Endothelial cell of umbilical vein (primary cell): ENCODE data around the gene PSMD5. TPM values are rescaled to one million over a fixed set of nuclear protein-coding genes. Genes with fewer than 3 reads are reported as not detected.

Experiments used
- BruUV-seq: library from RNA; stranded (reverse); fragments of 400-500 nt; replicated peaks from 2 replicates; lab custom pipeline; 2021; lab: Mats Ljungman, UMichigan
- CTCF ChIA-PET: fragments of 300-600, 350-600 bp; sonication (Branson Sonifier 250); formaldehyde crosslinking; loops from one replicate; lab custom pipeline; 2021; ENCODE audit warnings: antibody characterized with exemption, inconsistent platforms; lab: Charles Lee
- POLR2A ChIA-PET: fragments of 300-600, 350-600 bp; sonication (Branson Sonifier 250); formaldehyde crosslinking; loops from one replicate; lab custom pipeline; 2021; ENCODE audit warnings: antibody characterized with exemption, inconsistent platforms; lab: Charles Lee
- DNase-seq: peaks from one replicate; pipeline ENCODE4 v3.0.0-alpha.2; 2011; ENCODE audit warnings: low read depth, low spot score
- FAIRE-seq: peaks from 2 replicates; lab custom pipeline; 2011; peaks lifted over from hg19 to GRCh38; lab: Jason Lieb, UNC
- H2AFZ ChIP-seq: 2 replicates; pipeline ENCODE4 v1.6.0; 2012; ENCODE audit warnings: low read depth, low read length, control low read depth, inconsistent platforms
- H3K27ac ChIP-seq: 2 replicates; pipeline ENCODE4 v1.5.1; 2011; ENCODE audit warnings: low read depth, mild to moderate bottlenecking, control low read depth, low read length, moderate library complexity; ENCODE audit not compliant: insufficient read depth
- H3K27me3 ChIP-seq, 2 experiments: 2 replicates each; pipeline versions ENCODE4 v1.6.0 to v1.6.1; 2011; ENCODE audit warnings: low read length in 2 of 2, mixed read lengths in 1 of 2; ENCODE audit not compliant: control insufficient read depth in 2 of 2, insufficient read depth in 2 of 2
- H3K36me3 ChIP-seq, 2 experiments: 2 replicates in 1 of 2; 3 replicates in 1 of 2; pipeline ENCODE4 v1.5.1; 2011; ENCODE audit warnings: low read length in 2 of 2, mild to moderate bottlenecking in 1 of 2, moderate library complexity in 1 of 2; ENCODE audit not compliant: control insufficient read depth in 2 of 2, insufficient read depth in 2 of 2; ENCODE audit errors: extremely low read depth in 1 of 2
- H3K4me1 ChIP-seq: 3 replicates; pipeline ENCODE4 v1.5.1; 2011; ENCODE audit warnings: mild to moderate bottlenecking, low read length; ENCODE audit not compliant: control insufficient read depth, insufficient read depth; ENCODE audit errors: extremely low read depth
- H3K4me2 ChIP-seq: 2 replicates; pipeline ENCODE4 v1.6.1; 2011; ENCODE audit warnings: low read length, control low read depth, mixed read lengths; ENCODE audit not compliant: insufficient read depth
- H3K4me3 ChIP-seq, 3 experiments: fragments of 200-600 bp in 1 of 3; sonication (generic), shearing (Covaris generic) in 1 of 3; replicated peaks in 1 of 3; 2 replicates each; pipeline ENCODE4 v1.5.1; 2011 to 2016; ENCODE audit warnings: control low read depth in 3 of 3, low read length in 3 of 3, mild to moderate bottlenecking in 2 of 3, inconsistent platforms in 1 of 3, low read depth in 1 of 3, moderate library complexity in 1 of 3; ENCODE audit not compliant: insufficient read depth in 1 of 3
- H3K79me2 ChIP-seq: 2 replicates; pipeline ENCODE4 v1.6.0; 2012; ENCODE audit warnings: low read length, inconsistent platforms; ENCODE audit not compliant: control insufficient read depth, insufficient read depth
- H3K9ac ChIP-seq: replicated peaks from 2 replicates; pipeline ENCODE3; 2011; ENCODE audit warnings: low read length, control low read depth; ENCODE audit not compliant: insufficient read depth; ENCODE audit errors: extremely low read depth
- H3K9me1 ChIP-seq: replicated peaks from 3 replicates; pipeline ENCODE4 v1.6.0; 2011; ENCODE audit warnings: mild to moderate bottlenecking, low read length; ENCODE audit not compliant: control insufficient read depth, insufficient read depth; ENCODE audit errors: extremely low read depth
- H3K9me3 ChIP-seq: replicated peaks from 2 replicates; pipeline ENCODE4 v1.5.1; 2012; ENCODE audit warnings: low read length, inconsistent platforms; ENCODE audit not compliant: control insufficient read depth, insufficient read depth
- H4K20me1 ChIP-seq: replicated peaks from 2 replicates; pipeline ENCODE3; 2011; ENCODE audit warnings: mild to moderate bottlenecking, low read length; ENCODE audit not compliant: control insufficient read depth, insufficient read depth; ENCODE audit errors: extremely low read depth
- CTCF ChIP-seq, 2 donors: IDR thresholded peaks; 1 replicate in 1 of 2; 2 replicates in 1 of 2; pipeline ENCODE4 v1.5.1; 2011; ENCODE audit warnings: low read length in 2 of 2, mild to moderate bottlenecking in 2 of 2, moderate library complexity in 2 of 2, control low read depth in 1 of 2, inconsistent platforms in 1 of 2, low read depth in 1 of 2; ENCODE audit not compliant: insufficient read depth in 1 of 2; ENCODE audit errors: extremely low read depth in 1 of 2
- EZH2 ChIP-seq: IDR thresholded peaks from 2 replicates; pipeline ENCODE4 v1.6.1; 2012; ENCODE audit warnings: borderline replicate concordance, low read depth, mild to moderate bottlenecking, moderate library complexity, low read length, inconsistent platforms; ENCODE audit not compliant: severe bottlenecking
- FOS ChIP-seq: IDR thresholded peaks from 2 replicates; pipeline ENCODE4 v1.6.1; 2011; ENCODE audit warnings: mild to moderate bottlenecking, low read length, moderate library complexity, borderline replicate concordance; ENCODE audit not compliant: insufficient read depth
- GATA2 ChIP-seq: IDR thresholded peaks from 2 replicates; pipeline ENCODE4 v1.7.0; 2011; ENCODE audit warnings: low read depth, mild to moderate bottlenecking, moderate library complexity, mixed read lengths, low read length; ENCODE audit not compliant: insufficient read length, insufficient read depth
- JUN ChIP-seq: IDR thresholded peaks from 2 replicates; pipeline ENCODE4 v1.6.1; 2011; ENCODE audit warnings: borderline replicate concordance, low read depth; ENCODE audit not compliant: insufficient read length, insufficient read depth
- MAX ChIP-seq: IDR thresholded peaks from 2 replicates; pipeline ENCODE4 v1.6.1; 2011; ENCODE audit not compliant: insufficient read depth, insufficient read length
- MYC ChIP-seq: IDR thresholded peaks from one replicate; pipeline ENCODE4 v1.6.1; 2011; ENCODE audit warnings: mild to moderate bottlenecking, low read depth, low read length
- POLR2A ChIP-seq: IDR thresholded peaks from 2 replicates; pipeline ENCODE4 v1.6.1; 2012; ENCODE audit warnings: low read depth, mild to moderate bottlenecking, control low read depth, low read length
- POLR2AphosphoS5 ChIP-seq: IDR thresholded peaks from 2 replicates; pipeline ENCODE4 v1.6.1; 2012; ENCODE audit warnings: low read depth, mild to moderate bottlenecking, control low read depth, low read length, moderate library complexity; ENCODE audit not compliant: insufficient read depth
- dilution Hi-C: fragments of 300-500 bp; cut with MboI; formaldehyde crosslinking; loops from one replicate; pipeline ENCODE4 v1.15.0; 2019; ENCODE audit warnings: low sequenced_read_pairs; ENCODE audit not compliant: extremely low pct_ligation_motif_present
- intact Hi-C: fragments of 100-400 bp; cut with micrococcal nuclease; formaldehyde crosslinking; loops from one replicate; pipeline ENCODE4 v1.10.0; 2022
- polyA plus RNA-seq, 4 experiments: library from polyadenylated mRNA; depleted of rRNA in 3 of 4; stranded (reverse) in 3 of 4; unstranded in 1 of 4; fragments of >200 nt; gene quantifications; 2 replicates each; pipeline versions ENCODE4 v1.2.1 to v1.2.3, GENCODE V29; 2011 to 2012; ENCODE audit warnings: missing spikeins in 1 of 4
- total RNA-seq: library from RNA; stranded (reverse); gene quantifications from 2 replicates; pipeline ENCODE4 v1.2.3, GENCODE V29; 2021

The PSMD5 gene
- total and polyA plus RNA-seq, 2 donors (not counting 3 experiments of a cell fraction or from before 2014, with no cell fraction given), result 20.4 to 70.2 TPM

- no peak for DNase-seq
- H3K9me1 ChIP-seq, result no peaks in the 10 kb centered on the region
- H3K36me3 ChIP-seq, result no peaks in the 10 kb centered on the region
- TF ChIP-seq FOS (no peak), JUN (no peak), POLR2A (no peak), MAX (no peak), CTCF (IDR thresholded peaks at IDR 0.05; ENCODE audit: extremely low read depth in 1 of 2, insufficient read depth in 1 of 2, low read depth in 1 of 2, low read length in 2 of 2) (no peak), POLR2AphosphoS5 (no peak), MYC (no peak), GATA2 (no peak), EZH2 (no peak)
- intact Hi-C loops (no loop called here), dilution Hi-C loops (no loop called here)
- H3K9ac ChIP-seq, result no peak overlapping the region
- no peaks in the 10 kb centered on the region for H3K27me3 ChIP-seq
- H3K79me2 ChIP-seq, result peaks cover 38% of the 10 kb centered on the region
- H3K4me1 ChIP-seq, result peaks cover 9% of the 10 kb centered on the region
- ChIA-PET CTCF (no interaction called here), POLR2A (no interaction called here)
- H3K27ac ChIP-seq, result no peak overlapping the region
- no peaks in the 10 kb centered on the region for H4K20me1 ChIP-seq
- no peak for FAIRE-seq
- H3K4me2 ChIP-seq, result no peak overlapping the region
- no peak overlapping the region for H3K4me3 ChIP-seq
- no TSS peak for BruUV-seq
- no peak overlapping the region for H2AFZ ChIP-seq
- no peaks in the 10 kb centered on the region for H3K9me3 ChIP-seq
Observed at GRCh38 chr9:120837921-120838320, 4.8 kb downstream of the PSMD5 start.
